Measurements from ENCODE around the gene GPSM3.

GPSM3 gene

GRCh38 chr6:32173051-32173727, 19.3 kb downstream of the GPSM3 start:
- in situ Hi-C loops (cut with MboI; ENCODE audit: low sequenced_read_pairs, unreplicated experiment): no loop called here
- no peak for TF ChIP-seq CTCF (IDR thresholded peaks at IDR 0.05; ENCODE audit: borderline replicate concordance, control extremely low read depth, extremely low read depth, insufficient read depth, missing control alignments)
- DNase-seq (ENCODE audit: low spot score): no peak

- no peak for DNase-seq (ENCODE audit: low spot score)
- no peak for TF ChIP-seq CTCF (IDR thresholded peaks at IDR 0.05; ENCODE audit: borderline replicate concordance, control extremely low read depth, extremely low read depth, insufficient read depth, missing control alignments)
- in situ Hi-C loops (cut with MboI; ENCODE audit: low sequenced_read_pairs, unreplicated experiment): no loop called here
These were observed 21.2 kb downstream of the GPSM3 start for GRCh38 chr6:32171234-32171633.

GRCh38 chr6:32170294-32170693, 22.1 kb downstream of the GPSM3 start:
- in situ Hi-C loops (cut with MboI; ENCODE audit: low sequenced_read_pairs, unreplicated experiment): no loop called here

GRCh38 chr6:32168807-32169591, 23.4 kb downstream of the GPSM3 start:
- no peak for TF ChIP-seq CTCF (IDR thresholded peaks at IDR 0.05; ENCODE audit: borderline replicate concordance, control extremely low read depth, extremely low read depth, insufficient read depth, missing control alignments)
- no peak for DNase-seq (ENCODE audit: low spot score)
- in situ Hi-C loops (cut with MboI; ENCODE audit: low sequenced_read_pairs, unreplicated experiment): no loop called here

More at GRCh38 chr6:32170294-32170693, 22.1 kb downstream of the GPSM3 start:
- no peak for TF ChIP-seq CTCF (IDR thresholded peaks at IDR 0.05; ENCODE audit: borderline replicate concordance, control extremely low read depth, extremely low read depth, insufficient read depth, missing control alignments)
- DNase-seq (ENCODE audit: low spot score): no peak

GRCh38 chr6:32168350-32168749, 24.1 kb downstream of the GPSM3 start:
- DNase-seq (ENCODE audit: low spot score): no peak
- in situ Hi-C loops (cut with MboI; ENCODE audit: low sequenced_read_pairs, unreplicated experiment): no loop called here
- no peak for TF ChIP-seq CTCF (IDR thresholded peaks at IDR 0.05; ENCODE audit: borderline replicate concordance, control extremely low read depth, extremely low read depth, insufficient read depth, missing control alignments)

- in situ Hi-C loops (cut with MboI; ENCODE audit: low sequenced_read_pairs, unreplicated experiment): no loop called here
- TF ChIP-seq CTCF (IDR thresholded peaks at IDR 0.05; ENCODE audit: borderline replicate concordance, control extremely low read depth, extremely low read depth, insufficient read depth, missing control alignments): no peak
- DNase-seq (ENCODE audit: low spot score): no peak
These were observed 24.6 kb downstream of the GPSM3 start for GRCh38 chr6:32167761-32168262.

All from GM13976 (cell line).